MCF 10A (cell line): Measurements from ENCODE around the gene TMEM131. TPM values are rescaled to one million over a fixed set of nuclear protein-coding genes. Genes with fewer than 3 reads are reported as not detected.
"Not testable (repeated sequence)": the region's sequence is repeated elsewhere in the genome, so short reads cannot be mapped to it uniquely, and the experiment has no call there.

Experiments used
- BruUV-seq: library from RNA; stranded (reverse); fragments of 400-500 nt; replicated peaks from 2 replicates; lab custom pipeline; 2021; lab: Mats Ljungman, UMichigan
- CTCF ChIA-PET: fragments of 300-600 bp; sonication (Branson Sonifier 250); formaldehyde crosslinking; extraction: SDS; loops from one replicate; lab custom pipeline; 2021; ENCODE audit warnings: antibody characterized with exemption, inconsistent platforms; lab: Yijun Ruan, JAX
- POLR2A ChIA-PET: fragments of 300-600, 350-650 bp; sonication (Branson Sonifier 250); formaldehyde crosslinking; extraction: SDS; loops from one replicate; lab custom pipeline; 2020; ENCODE audit warnings: antibody characterized with exemption, inconsistent platforms; lab: Yijun Ruan, JAX
- DNase-seq: peaks from one replicate; pipeline ENCODE4 v3.0.0-alpha.2; 2018; ENCODE audit not compliant: unreplicated experiment
- H3K27ac Mint-ChIP-seq: one replicate; pipeline ENCODE4 v1.8.0; 2022; ENCODE audit warnings: mild to moderate bottlenecking, low read depth, mixed read lengths; ENCODE audit not compliant: unreplicated experiment
- H3K27me3 Mint-ChIP-seq: one replicate; pipeline ENCODE4 v1.8.0; 2022; ENCODE audit warnings: mixed read lengths; ENCODE audit not compliant: insufficient read depth, unreplicated experiment
- H3K36me3 Mint-ChIP-seq: one replicate; pipeline ENCODE4 v1.8.0; 2022; ENCODE audit warnings: mild to moderate bottlenecking, moderate library complexity, mixed read lengths; ENCODE audit not compliant: insufficient read depth, unreplicated experiment
- H3K4me1 Mint-ChIP-seq: one replicate; pipeline ENCODE4 v1.8.0; 2022; ENCODE audit warnings: mixed read lengths; ENCODE audit not compliant: insufficient read depth, unreplicated experiment
- H3K4me3 Mint-ChIP-seq: one replicate; pipeline ENCODE4 v1.8.0; 2022; ENCODE audit warnings: mild to moderate bottlenecking, moderate library complexity, mixed read lengths; ENCODE audit not compliant: unreplicated experiment
- H3K9me3 Mint-ChIP-seq: one replicate; pipeline ENCODE4 v1.8.0; 2022; ENCODE audit warnings: mixed read lengths; ENCODE audit not compliant: unreplicated experiment
- CTCF ChIP-seq: fragments of 200-600 bp; IDR thresholded peaks from one replicate; pipeline ENCODE4 v1.8.0; 2022; ENCODE audit warnings: antibody characterized with exemption, mild to moderate bottlenecking; ENCODE audit not compliant: unreplicated experiment
- intact Hi-C: fragments of 100-400 bp; cut with micrococcal nuclease; formaldehyde crosslinking; loops from 2 replicates; pipeline ENCODE4 v1.14.1; 2022
- total RNA-seq: library from RNA; stranded (reverse); gene quantifications from 2 replicates; pipeline ENCODE4 v1.2.3, GENCODE V29; 2022

TMEM131 gene
- total RNA-seq, 1 experiment from 2014 or later: 42.2 TPM

- Mint-ChIP-seq H3K27me3 (no peaks in the 10 kb centered on the region), H3K27ac (no peak overlapping the region), H3K4me3 (no peak overlapping the region), H3K36me3 (peaks cover 19% of the 10 kb centered on the region), H3K9me3 (no peaks in the 10 kb centered on the region), H3K4me1 (peaks cover 16% of the 10 kb centered on the region)
- DNase-seq: no peak
- TF ChIP-seq CTCF: no peak
- intact Hi-C loops: no loop called here
- no TSS peak for BruUV-seq
- ChIA-PET POLR2A (interaction anchor here (0.9 kb wide), 1 partner anchor 30 kb away, joined by 3 read pairs; no protein-coding TSS in a partner anchor), CTCF (no interaction called here)
Observed at GRCh38 chr2:97905294-97905693, 90.5 kb downstream of the TMEM131 start.

DNA sequence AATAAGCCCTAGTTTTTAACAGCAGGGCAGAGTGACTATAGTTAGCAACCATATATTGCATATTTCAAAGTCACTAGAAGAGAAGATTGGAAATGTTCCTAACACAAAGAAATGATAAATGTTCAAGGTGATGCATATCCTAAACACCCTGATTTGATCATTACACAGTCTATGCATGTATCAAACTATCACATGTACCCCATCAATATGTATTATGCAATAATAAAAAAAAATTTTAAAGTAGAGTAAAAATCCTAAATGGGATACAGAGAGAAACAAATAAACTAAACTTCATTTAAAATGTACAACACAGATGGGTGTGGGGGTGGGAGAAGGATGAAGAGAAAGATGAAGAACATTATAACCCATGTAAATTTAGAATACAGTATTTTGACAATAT is 93.9 kb downstream of the TMEM131 start:
- H3K9me3 Mint-ChIP-seq: no peaks in the 10 kb centered on the region
- CTCF ChIA-PET: no interaction called here
- POLR2A ChIA-PET: no interaction called here

DNA sequence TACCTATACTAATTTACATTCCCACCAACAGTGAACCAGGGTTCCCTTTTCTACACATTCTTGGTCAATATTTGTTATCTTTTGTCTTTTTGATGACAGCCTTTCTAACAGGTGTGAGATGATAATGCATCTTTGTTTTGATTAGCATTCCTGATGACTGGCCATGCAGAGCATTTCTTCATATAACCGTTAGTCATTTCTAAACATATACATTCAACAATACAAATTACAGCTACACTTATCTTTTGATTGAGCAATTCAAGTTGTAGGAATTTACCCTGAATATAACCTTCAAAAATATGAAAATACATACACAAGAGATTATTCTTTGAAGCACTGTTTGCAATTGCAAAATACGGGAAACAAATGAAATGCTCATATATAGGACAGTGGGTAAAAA is 94.9 kb downstream of the TMEM131 start:
- H3K27me3 Mint-ChIP-seq: no peaks in the 10 kb centered on the region
- ChIA-PET POLR2A (interaction anchor here (0.6 kb wide), 1 partner anchor 161 kb away, joined by 3 read pairs; no protein-coding TSS in a partner anchor), CTCF (no interaction called here)
- no peak overlapping the region for H3K4me3 Mint-ChIP-seq
- peaks cover 20% of the 10 kb centered on the region for H3K4me1 Mint-ChIP-seq
- H3K9me3 Mint-ChIP-seq: no peaks in the 10 kb centered on the region
- no peak for TF ChIP-seq CTCF
- intact Hi-C loops: no loop called here
- peaks cover 22% of the 10 kb centered on the region for H3K36me3 Mint-ChIP-seq
- H3K27ac Mint-ChIP-seq: no peak overlapping the region
- no TSS peak for BruUV-seq
- DNase-seq: peak; percentile 43

More for the DNA sequence above, 93.9 kb downstream of the TMEM131 start:
- Mint-ChIP-seq H3K4me3 (no peak overlapping the region), H3K36me3 (peaks cover 19% of the 10 kb centered on the region), H3K27me3 (no peaks in the 10 kb centered on the region), H3K4me1 (peaks cover 20% of the 10 kb centered on the region), H3K27ac (no peak overlapping the region)
- BruUV-seq: no TSS peak
- intact Hi-C loops: no loop called here
- no peak for DNase-seq
- no peak for TF ChIP-seq CTCF

DNA sequence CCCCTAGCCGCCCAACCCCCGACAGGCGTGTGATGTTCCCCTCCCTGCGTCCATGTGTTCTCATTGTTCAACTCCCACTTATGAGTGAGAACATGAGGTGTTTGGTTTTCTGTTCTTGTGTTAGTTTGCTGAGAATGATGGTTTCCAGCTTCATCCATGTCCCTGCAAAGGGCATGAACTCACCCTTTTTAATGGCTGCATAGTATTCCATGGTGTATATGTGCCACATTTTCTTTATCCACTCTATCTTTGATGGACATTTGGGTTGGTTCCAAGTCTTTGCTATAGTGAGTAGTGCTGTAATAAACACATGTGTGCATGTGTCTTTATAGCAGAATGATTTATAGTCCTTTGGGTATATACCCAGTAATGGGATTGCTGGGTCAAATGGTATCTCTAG is 102.7 kb downstream of the TMEM131 start:
- H3K9me3 Mint-ChIP-seq, POLR2A ChIA-PET: not testable (repeated sequence)

GRCh38 chr2:97891611-97892010 is 104.1 kb downstream of the TMEM131 start:
- peaks cover 22% of the 10 kb centered on the region for H3K36me3 Mint-ChIP-seq
- TF ChIP-seq CTCF: no peak
- no peaks in the 10 kb centered on the region for H3K4me1 Mint-ChIP-seq
- H3K27me3 Mint-ChIP-seq: no peaks in the 10 kb centered on the region
- no peak for DNase-seq
- POLR2A ChIA-PET: interaction anchor here (0.9 kb wide), 1 partner anchor 22 kb away, joined by 3 read pairs; no protein-coding TSS in a partner anchor
- intact Hi-C loops: no loop called here
- no peak overlapping the region for H3K27ac Mint-ChIP-seq
- CTCF ChIA-PET: no interaction called here
- no peak overlapping the region for H3K4me3 Mint-ChIP-seq
- H3K9me3 Mint-ChIP-seq: no peaks in the 10 kb centered on the region
- BruUV-seq: no TSS peak

More for the DNA sequence above, 102.7 kb downstream of the TMEM131 start:
- intact Hi-C loops, H3K27ac Mint-ChIP-seq, DNase-seq, H3K36me3 Mint-ChIP-seq, H3K27me3 Mint-ChIP-seq, H3K4me1 Mint-ChIP-seq, BruUV-seq, CTCF ChIA-PET, H3K4me3 Mint-ChIP-seq: not testable (repeated sequence)
